Diencephalon (tissue), 1 donor: ENCODE data around the gene OR10C1. TPM values are rescaled to one million over a fixed set of nuclear protein-coding genes. Genes with fewer than 3 reads are reported as not detected.

Source experiments
- total RNA-seq: library from RNA; depleted of rRNA; stranded (reverse); fragments of >200 nt; gene quantifications from one replicate; pipeline ENCODE4 v1.2.3, GENCODE V29; 2014

Gene OR10C1, protein sequence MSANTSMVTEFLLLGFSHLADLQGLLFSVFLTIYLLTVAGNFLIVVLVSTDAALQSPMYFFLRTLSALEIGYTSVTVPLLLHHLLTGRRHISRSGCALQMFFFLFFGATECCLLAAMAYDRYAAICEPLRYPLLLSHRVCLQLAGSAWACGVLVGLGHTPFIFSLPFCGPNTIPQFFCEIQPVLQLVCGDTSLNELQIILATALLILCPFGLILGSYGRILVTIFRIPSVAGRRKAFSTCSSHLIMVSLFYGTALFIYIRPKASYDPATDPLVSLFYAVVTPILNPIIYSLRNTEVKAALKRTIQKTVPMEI
- not detected for total RNA-seq

DNA sequence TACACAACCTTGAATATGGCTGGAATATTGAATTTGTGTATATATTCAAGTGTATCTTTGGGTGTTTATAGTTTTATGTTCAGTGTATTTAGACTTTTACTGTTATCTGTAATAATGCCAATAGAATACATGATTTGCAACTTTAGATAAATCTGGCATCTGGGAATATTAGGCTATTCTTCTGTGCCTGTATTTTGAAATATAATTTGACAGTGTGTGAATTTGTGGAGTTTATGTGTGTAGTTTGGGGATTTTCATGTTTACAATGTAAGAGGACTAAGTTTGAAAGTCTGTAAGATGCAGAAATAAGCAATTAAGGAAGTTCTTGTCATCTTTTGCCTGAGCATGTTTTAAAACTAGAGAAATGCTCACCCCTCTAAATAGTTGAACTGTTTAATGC, at the start of gene OR10C1:
Gene OR10C1 (plus strand): TSS at position 301 of the 400 bp plus-strand sequence. CDS start 710 bp downstream, outside the sequence.

DNA sequence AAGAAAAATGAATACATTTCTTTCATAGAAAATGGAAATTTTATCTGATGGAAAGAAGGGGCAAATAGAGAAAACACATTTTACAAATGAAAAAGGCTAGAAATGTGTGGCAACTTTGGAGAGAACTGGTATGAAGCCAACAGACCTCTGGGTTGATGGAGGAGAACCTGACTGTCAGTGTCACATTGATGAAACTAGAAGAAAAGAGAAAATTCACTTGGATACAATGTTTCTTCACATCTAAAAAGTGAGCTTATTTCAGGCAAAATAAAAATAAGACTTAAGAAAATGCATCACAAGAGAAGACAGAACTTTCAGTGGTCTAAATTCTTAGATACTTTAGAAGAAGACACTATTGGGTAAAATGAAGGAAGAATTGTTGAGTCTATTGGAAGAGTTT, 43.8 kb upstream of the OR10C1 start, which contains the start of gene OR12D2:
Gene OR12D2 (plus strand): TSS at position 301 of the 400 bp plus-strand sequence. CDS start 1,069 bp downstream, outside the sequence.

DNA sequence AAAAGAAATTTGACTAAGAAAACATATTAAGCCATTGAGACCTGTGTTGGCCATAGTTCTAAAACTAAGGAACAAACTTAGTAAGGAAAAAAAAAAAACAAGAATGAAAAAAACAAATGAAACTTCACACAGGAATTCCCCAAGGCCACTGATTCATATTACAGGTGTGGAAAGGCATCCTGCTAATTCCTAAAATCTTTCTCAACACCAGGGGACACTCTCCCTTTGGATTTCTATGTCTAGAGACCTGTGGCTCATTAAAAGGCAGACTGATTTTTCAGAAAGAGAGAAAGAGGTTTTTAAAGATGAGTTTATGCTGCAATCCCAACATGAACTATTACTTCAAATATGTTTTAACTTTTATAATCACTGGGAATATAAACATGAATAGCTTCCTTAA, 24.5 kb upstream of the OR10C1 start, which contains the start of gene OR12D1:
Gene OR12D1 (plus strand): TSS at position 341 of the 400 bp plus-strand sequence.

DNA sequence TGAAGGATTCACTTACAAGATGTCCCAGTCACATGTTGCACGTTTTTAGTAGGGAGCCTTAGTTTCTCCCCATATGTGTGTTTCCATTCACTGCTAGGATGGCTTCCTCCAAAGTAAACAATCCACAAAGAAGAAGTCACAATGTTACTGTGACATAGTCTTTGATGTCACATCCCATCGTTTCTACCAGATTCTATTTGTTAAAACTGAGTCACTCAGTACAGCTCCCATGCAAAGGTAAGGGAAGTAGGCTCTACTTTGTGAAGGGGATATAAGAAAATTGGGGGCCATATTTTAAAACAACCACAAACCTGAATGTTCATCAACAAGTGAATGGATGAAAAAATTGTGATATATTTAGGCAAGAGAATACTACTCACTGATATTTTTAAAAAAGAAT, 17.9 kb downstream of the OR10C1 start, which contains the start of the genes OR11A1 and OR2H1:
Gene OR11A1 (minus strand): TSS at position 101 of the 400 bp plus-strand sequence. CDS start 29,430 bp downstream, outside the sequence.
Gene OR2H1 (plus strand): TSS at position 185 of the 400 bp plus-strand sequence. CDS start 4,615 bp downstream, outside the sequence.

DNA sequence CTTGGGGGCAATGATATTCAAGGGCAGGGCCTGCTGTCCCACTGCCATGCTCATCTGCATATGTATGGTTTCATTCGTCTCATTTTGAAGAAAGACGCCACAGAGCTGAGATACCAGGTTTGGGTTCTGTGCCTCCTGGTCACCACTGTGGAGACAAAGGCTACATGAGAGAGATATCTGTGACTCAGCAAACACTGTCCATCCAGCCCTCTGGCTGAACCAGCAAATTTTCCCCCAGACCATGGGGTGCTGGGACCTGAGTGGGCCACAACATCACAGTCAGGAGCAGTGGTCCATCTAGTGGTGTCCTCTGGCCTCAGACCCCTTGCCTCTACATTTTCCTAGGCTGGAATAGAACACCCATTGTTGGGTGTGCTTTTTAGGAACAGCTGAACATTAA, 48.6 kb downstream of the OR10C1 start, which contains the start of gene MAS1L:
Gene MAS1L (minus strand): TSS at position 297 of the 400 bp plus-strand sequence. CDS start 54 bp downstream, at position 243.

Other genes starting within 250 kb of the OR10C1 start
- under 0.01 TPM for gene OR14J1, start 137.6 kb upstream of the OR10C1 start, total RNA-seq
- not detected for gene OR5V1, start 70.4 kb upstream of the OR10C1 start, total RNA-seq
- not detected for gene OR12D3, start 64.0 kb upstream of the OR10C1 start, total RNA-seq
- gene OR12D2, start 43.7 kb upstream of the OR10C1 start, total RNA-seq = 0.23 TPM
- gene OR12D1, start 24.4 kb upstream of the OR10C1 start, total RNA-seq = not detected
- not detected for gene OR11A1, start 17.8 kb downstream of the OR10C1 start, total RNA-seq
- gene OR2H1, start 17.8 kb downstream of the OR10C1 start, total RNA-seq = not detected
- not detected for gene MAS1L, start 48.6 kb downstream of the OR10C1 start, total RNA-seq
- gene UBD, start 120.4 kb downstream of the OR10C1 start, total RNA-seq = not detected
- not detected for gene OR2H2, start 145.8 kb downstream of the OR10C1 start, total RNA-seq
- gene GABBR1, start 193.9 kb downstream of the OR10C1 start, total RNA-seq = 175 TPM
- gene MOG, start 217.8 kb downstream of the OR10C1 start, total RNA-seq = 1.4 TPM
- 0.23 TPM for gene ZFP57, start 241.8 kb downstream of the OR10C1 start, total RNA-seq